HG02870 (cell line): ENCODE results near the gene SLC29A1.
"Not testable (repeated sequence)": the region's sequence is repeated elsewhere in the genome, so short reads cannot be mapped to it uniquely, and the experiment has no call there.

ENCODE experiments used
- ATAC-seq: cut with Tn5 transposase; IDR thresholded peaks from one replicate; pipeline ENCODE4 v1.9.1; 2021; ENCODE audit warnings: mild to moderate bottlenecking, moderate library complexity; ENCODE audit not compliant: unreplicated experiment

The SLC29A1 gene

DNA sequence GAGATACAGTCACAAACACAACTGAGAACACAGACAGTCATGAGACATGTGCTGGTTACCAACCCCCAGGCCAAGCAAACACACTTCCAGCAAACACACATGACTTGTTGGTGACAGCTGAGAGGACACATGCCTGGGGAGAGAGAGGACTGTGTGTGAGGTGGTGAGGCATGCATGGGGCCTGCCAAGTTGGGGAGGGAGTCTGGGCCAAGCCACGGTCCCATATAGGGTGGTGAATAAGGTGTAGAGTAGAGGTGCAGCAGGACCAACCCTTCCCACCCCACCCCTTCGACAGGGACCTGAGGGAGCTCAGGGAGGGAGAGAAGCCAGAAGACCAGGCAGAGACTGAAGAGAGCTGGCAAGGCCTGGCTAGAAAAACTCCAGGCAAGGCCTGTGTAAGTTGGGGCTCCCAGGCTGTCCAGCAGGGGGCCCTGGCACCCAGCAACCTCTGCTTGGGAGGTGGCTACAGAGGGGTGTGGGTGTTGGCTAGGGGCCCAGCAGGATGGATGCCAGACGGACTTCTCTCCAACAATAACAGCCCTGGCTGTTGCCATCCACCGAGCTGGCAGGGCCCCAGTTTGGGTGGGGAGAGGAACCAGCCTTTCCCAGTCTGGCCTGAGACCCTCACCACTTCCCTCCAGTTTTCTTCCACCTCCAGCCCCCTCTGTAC lies 2.0 kb upstream of the SLC29A1 start:
- ATAC-seq = no peak

GRCh38 chr6:44221961-44222335 lies 1.4 kb upstream of the SLC29A1 start:
- no peak for ATAC-seq

DNA sequence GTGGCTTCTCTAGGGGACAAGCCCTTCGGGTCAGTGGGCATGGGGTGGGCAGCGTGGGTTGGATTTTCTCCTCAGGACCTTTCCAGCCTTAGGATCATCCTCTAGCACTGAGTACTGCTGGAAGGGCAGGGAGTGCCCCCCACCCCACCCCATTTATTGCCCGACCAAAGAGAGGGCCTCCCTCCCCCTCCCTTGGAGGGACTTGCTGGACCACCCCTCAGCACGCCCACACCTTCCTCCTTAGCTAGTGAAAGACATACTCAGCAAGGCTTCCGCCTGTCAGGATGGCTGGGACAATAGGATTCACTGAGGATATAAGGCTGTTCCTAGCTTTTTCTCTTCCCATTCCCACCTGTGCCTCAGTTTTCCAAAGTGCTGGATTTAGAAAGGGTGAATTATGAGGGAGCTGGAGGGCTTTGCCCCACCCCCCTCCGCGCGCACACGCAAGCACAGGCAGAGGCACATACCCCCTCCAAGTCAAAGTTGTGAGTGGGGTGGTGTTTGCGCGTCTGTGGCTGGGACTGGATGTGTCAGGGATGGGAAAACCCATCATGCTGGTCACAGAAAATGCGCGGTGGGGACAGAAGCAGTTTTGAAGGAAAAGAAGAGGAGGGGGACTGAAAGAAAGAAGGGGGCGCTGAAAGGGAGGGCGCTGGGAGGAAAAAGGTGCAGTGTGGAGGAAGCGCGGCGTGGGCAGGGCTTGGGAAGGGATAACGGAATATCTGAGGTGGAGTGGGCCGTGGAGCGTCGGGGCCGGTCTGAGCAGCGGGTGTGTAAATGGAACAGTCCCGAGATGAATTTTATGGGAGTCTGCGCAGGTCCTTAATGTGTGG lies 693 bp upstream of the SLC29A1 start:
- no peak for ATAC-seq

DNA sequence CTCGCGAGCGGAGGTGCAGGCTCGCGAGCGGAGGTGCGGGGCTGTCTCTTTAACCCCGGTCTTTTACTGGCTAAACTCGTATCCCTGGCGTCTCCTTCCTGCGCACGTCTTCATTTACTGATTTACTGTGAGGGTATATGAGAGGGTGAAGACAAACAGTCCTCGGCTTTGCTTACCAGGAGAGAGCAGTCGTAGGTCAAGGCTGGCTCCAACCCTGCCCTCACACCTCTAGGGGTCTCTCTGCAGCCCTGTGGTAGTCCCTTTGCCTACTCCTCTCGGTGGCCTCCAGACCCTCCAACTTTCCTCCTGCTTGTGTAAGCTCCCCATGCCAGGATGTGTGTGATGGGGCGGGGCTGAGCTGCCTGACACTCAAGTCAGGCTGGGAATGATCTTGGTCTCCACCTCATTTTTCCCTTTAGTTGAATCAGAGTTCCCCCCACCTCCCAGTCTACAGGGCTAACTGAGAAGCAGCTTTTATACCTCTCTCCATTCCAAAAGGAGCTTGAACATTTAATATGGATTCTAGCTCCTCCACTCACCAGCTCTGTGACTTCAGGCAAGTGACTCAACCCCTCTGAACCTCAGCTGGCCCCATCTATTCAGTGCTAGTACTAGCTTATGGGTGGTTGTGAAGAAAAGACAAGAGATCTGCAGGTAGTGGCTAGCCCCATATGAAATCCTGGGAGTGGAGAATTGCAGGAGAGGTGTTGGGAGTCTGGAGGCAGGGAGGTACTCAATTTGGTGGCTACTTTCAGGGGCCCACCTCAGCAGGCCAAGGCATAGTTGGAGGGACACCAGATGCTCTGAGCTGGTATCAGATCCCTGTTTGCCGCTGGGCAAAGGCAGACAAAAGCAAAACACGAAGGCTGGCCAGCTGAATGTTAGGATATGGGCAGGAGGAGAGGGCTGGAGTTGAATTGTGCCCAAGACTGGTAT lies 902 bp downstream of the SLC29A1 start:
- ATAC-seq = no peak

DNA sequence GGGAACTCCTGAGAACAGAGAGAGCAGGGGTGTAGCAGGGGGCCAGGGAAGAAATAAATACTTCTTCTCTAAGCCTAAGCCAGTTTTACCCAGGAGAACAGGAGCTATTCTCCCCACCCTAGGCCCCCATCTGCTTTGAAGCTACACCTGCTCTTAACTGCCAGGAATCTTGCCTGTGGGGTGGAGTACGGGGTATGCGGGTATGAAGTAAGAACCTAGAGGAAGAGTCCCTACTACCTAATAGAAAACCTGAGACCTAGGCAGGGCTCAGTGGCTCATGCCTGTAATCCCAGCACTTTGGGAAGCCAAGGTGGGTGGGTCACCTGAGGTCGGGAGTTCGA lies 1.5 kb downstream of the SLC29A1 start:
- ATAC-seq = no peak

DNA sequence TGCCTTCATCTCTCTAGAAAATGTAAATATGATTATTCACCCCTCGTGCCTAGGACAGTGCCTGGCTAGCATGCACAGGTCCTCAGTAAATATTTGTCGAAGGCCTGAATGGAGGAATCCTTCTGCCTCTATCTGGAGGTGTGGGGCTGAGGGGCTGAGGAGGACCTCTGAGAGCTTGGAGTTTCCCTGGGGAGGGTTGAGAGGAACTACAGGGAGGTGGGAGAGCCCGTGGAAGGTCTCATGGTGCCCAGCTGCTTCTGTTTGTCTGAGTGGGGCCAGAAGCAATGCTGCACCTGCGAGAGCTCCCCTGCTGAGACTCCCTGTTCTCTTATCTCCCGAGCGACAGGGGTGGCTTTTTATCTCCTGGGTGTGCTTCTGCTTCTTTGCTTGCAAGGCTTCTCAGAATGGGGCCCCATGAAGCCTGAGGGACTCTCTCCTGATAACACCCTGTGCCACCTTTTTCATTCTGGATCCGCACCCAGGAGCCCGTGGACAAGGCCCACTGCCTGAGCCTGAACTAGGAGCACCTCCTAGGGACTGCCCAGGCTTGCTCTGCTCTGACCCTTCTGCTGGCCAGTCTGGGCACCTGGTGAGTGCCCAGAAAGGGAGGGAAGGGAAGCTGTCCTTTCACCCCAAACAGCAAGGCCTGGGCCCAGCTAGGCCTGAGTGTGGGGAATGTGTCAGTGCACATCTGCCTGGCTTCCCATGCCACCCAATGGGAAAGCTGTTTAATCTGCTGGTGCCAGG lies 2.4 kb downstream of the SLC29A1 start:
- no peak for ATAC-seq

DNA sequence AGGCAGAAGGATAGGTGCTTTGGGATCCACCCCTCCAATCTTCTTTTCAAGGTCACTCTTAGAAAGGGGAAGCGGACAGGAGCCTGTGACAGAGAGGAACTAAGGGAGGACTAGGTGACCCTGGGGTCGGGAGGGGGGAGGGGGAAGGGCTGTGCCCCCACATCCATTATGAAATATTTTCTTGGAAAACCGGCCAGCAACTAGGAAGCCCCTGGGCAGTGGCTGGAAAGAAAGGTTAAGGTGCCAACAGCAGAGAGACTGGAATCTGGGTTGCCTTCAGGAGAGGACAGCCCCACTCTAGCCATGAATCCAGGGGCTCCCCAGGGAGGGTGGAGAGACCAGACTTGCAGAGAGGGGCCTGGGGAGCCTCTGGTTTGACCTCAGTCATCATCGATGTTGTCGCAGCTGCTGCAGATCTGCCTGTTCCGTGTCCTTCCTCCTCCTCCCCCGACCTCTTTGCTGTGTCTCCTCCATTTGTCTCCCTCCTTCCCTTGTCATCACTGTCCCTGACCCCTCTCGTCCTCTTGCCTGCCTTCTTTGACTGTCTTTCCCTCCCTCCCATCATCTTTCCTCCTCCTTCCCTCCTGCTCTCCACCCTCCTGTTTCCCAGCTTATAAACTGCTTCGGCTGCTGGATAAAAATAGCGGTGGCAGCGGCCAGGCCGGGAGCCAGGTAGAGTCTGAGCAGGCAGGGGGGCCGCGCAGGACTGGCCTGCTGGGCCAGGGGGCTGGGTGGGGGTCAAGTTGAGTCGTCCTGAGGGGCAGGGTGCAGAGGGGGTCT lies 3.2 kb downstream of the SLC29A1 start:
- ATAC-seq = no peak

GRCh38 chr6:44227148-44227793 lies 3.9 kb downstream of the SLC29A1 start:
- no peak for ATAC-seq

GRCh38 chr6:44228031-44228430 lies 4.6 kb downstream of the SLC29A1 start:
- ATAC-seq = no peak

DNA sequence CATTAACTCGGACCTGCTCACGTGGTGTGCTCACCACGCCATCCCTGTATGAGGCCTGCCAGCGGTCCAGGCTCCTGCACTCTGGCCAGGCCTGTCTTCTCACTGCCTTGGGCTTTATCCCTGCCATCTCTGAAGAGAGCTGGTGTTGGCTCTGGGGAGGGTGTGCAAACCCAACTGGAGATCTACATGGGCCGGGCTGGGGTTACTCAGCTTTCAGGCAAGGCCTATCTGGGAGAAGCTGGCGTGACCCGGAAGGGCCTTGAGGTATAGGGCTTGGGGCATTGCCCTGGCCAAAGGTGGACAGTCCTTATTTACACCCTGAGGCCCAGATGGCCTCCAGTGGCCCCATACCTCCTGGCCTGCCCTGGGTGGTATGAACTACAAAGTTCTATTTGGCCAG lies 5.0 kb downstream of the SLC29A1 start:
- no peak for ATAC-seq

DNA sequence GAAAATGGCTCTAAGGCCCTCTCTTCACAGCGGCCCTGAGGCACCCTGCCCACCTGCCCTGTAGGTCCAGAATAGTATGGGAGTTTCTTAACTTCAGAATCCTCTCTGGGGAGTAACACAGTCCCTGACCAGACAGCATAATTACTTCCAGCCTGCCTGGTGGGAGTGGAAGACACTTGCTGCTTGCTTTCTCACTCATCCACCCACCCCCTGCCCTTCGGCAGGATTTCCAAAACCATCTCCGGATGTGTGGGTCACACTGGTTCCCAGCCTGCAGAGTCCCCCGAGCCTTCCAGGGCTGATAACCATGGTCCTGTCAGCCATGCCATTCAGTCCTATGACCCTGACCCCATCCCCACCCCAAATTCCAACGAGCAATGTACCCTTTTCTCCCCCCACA lies 5.4 kb downstream of the SLC29A1 start:
- no peak for ATAC-seq

- ATAC-seq = no peak
Measured at GRCh38 chr6:44229376-44230033, 6.1 kb downstream of the SLC29A1 start.

GRCh38 chr6:44230034-44230675 lies 6.8 kb downstream of the SLC29A1 start:
- no peak for ATAC-seq

- not testable (repeated sequence) for ATAC-seq
Measured at GRCh38 chr6:44231426-44231825, 8.0 kb downstream of the SLC29A1 start.

- no peak for ATAC-seq
Measured at GRCh38 chr6:44232676-44233566, 9.5 kb downstream of the SLC29A1 start.

DNA sequence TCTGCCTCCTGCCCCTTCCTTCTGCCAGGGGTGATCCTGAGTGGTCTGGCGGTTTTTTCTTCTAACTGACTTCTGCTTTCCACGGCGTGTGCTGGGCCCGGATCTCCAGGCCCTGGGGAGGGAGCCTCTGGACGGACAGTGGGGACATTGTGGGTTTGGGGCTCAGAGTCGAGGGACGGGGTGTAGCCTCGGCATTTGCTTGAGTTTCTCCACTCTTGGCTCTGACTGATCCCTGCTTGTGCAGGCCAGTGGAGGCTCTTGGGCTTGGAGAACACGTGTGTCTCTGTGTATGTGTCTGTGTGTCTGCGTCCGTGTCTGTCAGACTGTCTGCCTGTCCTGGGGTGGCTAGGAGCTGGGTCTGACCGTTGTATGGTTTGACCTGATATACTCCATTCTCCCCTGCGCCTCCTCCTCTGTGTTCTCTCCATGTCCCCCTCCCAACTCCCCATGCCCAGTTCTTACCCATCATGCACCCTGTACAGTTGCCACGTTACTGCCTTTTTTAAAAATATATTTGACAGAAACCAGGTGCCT lies 10.2 kb downstream of the SLC29A1 start:
- no peak for ATAC-seq
